ENCODE results near the gene SLC44A3.

SLC44A3 gene

DNA sequence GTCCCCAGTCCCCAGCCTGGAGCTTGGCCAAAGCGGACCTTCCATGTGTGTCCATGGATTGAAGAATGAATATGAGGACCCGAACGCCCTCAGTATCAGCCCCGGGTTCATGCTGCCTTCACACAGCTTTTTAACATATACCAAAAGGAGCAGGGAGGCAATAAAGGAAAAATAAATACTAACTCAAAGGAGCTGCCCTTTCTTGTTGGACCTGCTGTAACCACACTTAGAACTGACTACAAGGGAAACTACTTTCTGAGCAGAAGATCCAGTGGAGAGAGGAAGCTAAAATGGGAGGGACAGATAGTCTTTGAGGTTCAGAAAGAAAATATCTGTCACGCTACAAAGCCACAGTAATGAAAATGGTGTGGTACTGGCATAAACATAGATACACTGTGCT, 58.2 kb downstream of the SLC44A3 start:
- H3K9me3 ChIP-seq (ENCODE audit: control insufficient read depth, insufficient read depth, low read depth, low read length), result no peaks in the 10 kb centered on the region
- no peak overlapping the region for H3K4me3 ChIP-seq (ENCODE audit: low read depth, low read length)
- no peaks in the 10 kb centered on the region for H3K4me1 ChIP-seq (ENCODE audit: control insufficient read depth, insufficient read depth, low read length)
- no peaks in the 10 kb centered on the region for H3K36me3 ChIP-seq (ENCODE audit: control insufficient read depth in 2 of 2, insufficient read depth in 1 of 2, low read length in 2 of 2)
- CTCF ChIA-PET, result no interaction called here
- TF ChIP-seq, protein P1, sequence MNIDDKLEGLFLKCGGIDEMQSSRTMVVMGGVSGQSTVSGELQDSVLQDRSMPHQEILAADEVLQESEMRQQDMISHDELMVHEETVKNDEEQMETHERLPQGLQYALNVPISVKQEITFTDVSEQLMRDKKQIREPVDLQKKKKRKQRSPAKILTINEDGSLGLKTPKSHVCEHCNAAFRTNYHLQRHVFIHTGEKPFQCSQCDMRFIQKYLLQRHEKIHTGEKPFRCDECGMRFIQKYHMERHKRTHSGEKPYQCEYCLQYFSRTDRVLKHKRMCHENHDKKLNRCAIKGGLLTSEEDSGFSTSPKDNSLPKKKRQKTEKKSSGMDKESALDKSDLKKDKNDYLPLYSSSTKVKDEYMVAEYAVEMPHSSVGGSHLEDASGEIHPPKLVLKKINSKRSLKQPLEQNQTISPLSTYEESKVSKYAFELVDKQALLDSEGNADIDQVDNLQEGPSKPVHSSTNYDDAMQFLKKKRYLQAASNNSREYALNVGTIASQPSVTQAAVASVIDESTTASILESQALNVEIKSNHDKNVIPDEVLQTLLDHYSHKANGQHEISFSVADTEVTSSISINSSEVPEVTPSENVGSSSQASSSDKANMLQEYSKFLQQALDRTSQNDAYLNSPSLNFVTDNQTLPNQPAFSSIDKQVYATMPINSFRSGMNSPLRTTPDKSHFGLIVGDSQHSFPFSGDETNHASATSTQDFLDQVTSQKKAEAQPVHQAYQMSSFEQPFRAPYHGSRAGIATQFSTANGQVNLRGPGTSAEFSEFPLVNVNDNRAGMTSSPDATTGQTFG (tag by site-specific recombination; IDR thresholded peaks at IDR 0.05; ENCODE audit: borderline replicate concordance), result no peak
- no peak for TF ChIP-seq ZNF529 (tag by site-specific recombination; IDR thresholded peaks at IDR 0.05; ENCODE audit: insufficient replicate concordance)
- TF ChIP-seq ZNF555 (tag by site-specific recombination; conservative IDR thresholded peaks at IDR 0.05), result no peak
- TF ChIP-seq ZNF138 (tag by site-specific recombination; IDR thresholded peaks at IDR 0.05; ENCODE audit: borderline replicate concordance), result no peak
- TF ChIP-seq, protein P2, sequence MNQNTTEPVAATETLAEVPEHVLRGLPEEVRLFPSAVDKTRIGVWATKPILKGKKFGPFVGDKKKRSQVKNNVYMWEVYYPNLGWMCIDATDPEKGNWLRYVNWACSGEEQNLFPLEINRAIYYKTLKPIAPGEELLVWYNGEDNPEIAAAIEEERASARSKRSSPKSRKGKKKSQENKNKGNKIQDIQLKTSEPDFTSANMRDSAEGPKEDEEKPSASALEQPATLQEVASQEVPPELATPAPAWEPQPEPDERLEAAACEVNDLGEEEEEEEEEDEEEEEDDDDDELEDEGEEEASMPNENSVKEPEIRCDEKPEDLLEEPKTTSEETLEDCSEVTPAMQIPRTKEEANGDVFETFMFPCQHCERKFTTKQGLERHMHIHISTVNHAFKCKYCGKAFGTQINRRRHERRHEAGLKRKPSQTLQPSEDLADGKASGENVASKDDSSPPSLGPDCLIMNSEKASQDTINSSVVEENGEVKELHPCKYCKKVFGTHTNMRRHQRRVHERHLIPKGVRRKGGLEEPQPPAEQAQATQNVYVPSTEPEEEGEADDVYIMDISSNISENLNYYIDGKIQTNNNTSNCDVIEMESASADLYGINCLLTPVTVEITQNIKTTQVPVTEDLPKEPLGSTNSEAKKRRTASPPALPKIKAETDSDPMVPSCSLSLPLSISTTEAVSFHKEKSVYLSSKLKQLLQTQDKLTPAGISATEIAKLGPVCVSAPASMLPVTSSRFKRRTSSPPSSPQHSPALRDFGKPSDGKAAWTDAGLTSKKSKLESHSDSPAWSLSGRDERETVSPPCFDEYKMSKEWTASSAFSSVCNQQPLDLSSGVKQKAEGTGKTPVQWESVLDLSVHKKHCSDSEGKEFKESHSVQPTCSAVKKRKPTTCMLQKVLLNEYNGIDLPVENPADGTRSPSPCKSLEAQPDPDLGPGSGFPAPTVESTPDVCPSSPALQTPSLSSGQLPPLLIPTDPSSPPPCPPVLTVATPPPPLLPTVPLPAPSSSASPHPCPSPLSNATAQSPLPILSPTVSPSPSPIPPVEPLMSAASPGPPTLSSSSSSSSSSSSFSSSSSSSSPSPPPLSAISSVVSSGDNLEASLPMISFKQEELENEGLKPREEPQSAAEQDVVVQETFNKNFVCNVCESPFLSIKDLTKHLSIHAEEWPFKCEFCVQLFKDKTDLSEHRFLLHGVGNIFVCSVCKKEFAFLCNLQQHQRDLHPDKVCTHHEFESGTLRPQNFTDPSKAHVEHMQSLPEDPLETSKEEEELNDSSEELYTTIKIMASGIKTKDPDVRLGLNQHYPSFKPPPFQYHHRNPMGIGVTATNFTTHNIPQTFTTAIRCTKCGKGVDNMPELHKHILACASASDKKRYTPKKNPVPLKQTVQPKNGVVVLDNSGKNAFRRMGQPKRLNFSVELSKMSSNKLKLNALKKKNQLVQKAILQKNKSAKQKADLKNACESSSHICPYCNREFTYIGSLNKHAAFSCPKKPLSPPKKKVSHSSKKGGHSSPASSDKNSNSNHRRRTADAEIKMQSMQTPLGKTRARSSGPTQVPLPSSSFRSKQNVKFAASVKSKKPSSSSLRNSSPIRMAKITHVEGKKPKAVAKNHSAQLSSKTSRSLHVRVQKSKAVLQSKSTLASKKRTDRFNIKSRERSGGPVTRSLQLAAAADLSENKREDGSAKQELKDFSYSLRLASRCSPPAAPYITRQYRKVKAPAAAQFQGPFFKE (tag by site-specific recombination; IDR thresholded peaks at IDR 0.05; ENCODE audit: borderline replicate concordance), result no peak
- TF ChIP-seq ZNF248 (tag by site-specific recombination; IDR thresholded peaks at IDR 0.05), result no peak
- no peak for TF ChIP-seq ZNF48 (tag by site-specific recombination; IDR thresholded peaks at IDR 0.05)
- TF ChIP-seq ZNF501 (tag by site-specific recombination; IDR thresholded peaks at IDR 0.05), result no peak
- TF ChIP-seq, protein P3, sequence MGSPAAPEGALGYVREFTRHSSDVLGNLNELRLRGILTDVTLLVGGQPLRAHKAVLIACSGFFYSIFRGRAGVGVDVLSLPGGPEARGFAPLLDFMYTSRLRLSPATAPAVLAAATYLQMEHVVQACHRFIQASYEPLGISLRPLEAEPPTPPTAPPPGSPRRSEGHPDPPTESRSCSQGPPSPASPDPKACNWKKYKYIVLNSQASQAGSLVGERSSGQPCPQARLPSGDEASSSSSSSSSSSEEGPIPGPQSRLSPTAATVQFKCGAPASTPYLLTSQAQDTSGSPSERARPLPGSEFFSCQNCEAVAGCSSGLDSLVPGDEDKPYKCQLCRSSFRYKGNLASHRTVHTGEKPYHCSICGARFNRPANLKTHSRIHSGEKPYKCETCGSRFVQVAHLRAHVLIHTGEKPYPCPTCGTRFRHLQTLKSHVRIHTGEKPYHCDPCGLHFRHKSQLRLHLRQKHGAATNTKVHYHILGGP (tag by site-specific recombination; IDR thresholded peaks at IDR 0.05), result no peak
- TF ChIP-seq ZNF629 (tag by site-specific recombination; IDR thresholded peaks at IDR 0.05), result no peak
- no peak for TF ChIP-seq SP2 (tag by site-specific recombination; IDR thresholded peaks at IDR 0.05)
- TF ChIP-seq HOXA7 (CRISPR knock-in tag; IDR thresholded peaks at IDR 0.05; ENCODE audit: borderline replicate concordance), result no peak
- TF ChIP-seq, protein P4, sequence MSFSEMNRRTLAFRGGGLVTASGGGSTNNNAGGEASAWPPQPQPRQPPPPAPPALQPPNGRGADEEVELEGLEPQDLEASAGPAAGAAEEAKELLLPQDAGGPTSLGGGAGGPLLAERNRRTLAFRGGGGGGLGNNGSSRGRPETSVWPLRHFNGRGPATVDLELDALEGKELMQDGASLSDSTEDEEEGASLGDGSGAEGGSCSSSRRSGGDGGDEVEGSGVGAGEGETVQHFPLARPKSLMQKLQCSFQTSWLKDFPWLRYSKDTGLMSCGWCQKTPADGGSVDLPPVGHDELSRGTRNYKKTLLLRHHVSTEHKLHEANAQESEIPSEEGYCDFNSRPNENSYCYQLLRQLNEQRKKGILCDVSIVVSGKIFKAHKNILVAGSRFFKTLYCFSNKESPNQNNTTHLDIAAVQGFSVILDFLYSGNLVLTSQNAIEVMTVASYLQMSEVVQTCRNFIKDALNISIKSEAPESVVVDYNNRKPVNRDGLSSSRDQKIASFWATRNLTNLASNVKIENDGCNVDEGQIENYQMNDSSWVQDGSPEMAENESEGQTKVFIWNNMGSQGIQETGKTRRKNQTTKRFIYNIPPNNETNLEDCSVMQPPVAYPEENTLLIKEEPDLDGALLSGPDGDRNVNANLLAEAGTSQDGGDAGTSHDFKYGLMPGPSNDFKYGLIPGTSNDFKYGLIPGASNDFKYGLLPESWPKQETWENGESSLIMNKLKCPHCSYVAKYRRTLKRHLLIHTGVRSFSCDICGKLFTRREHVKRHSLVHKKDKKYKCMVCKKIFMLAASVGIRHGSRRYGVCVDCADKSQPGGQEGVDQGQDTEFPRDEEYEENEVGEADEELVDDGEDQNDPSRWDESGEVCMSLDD (tag by site-specific recombination; IDR thresholded peaks at IDR 0.05), result no peak
- H3K27ac ChIP-seq (ENCODE audit: extremely low read depth, low read depth, low read length), result no peak overlapping the region
- POLR2A ChIA-PET, result no interaction called here
